Omental fat pad (tissue), 4 donors: Measurements from ENCODE around the gene SPACDR. TPM values are rescaled to one million over a fixed set of nuclear protein-coding genes. Genes with fewer than 3 reads are reported as not detected.

Experiments used
- ATAC-seq: fragments of 150-250 bp; one replicate; pipeline ENCODE4 v1.9.1; 2016; ENCODE audit warnings: mild to moderate bottlenecking, moderate library complexity; ENCODE audit not compliant: low FRiP score
- DNase-seq: peaks from one replicate; pipeline ENCODE4 v3.0.0-alpha.2; 2019; ENCODE audit warnings: low spot score
- total RNA-seq, 4 donors: library from RNA; depleted of rRNA; stranded (reverse); fragments of >200 nt; gene quantifications; one replicate each; pipeline ENCODE4 v1.1.0, GENCODE V29; 2016
- TF ChIP-seq, protein P1 (sequence below), 3 donors: fragments of 450-650 bp; IDR thresholded peaks; one replicate each; pipeline ENCODE4 v1.5.1; 2016 to 2017; ENCODE audit warnings: antibody characterized with exemption in 3 of 3, mild to moderate bottlenecking in 3 of 3, moderate library complexity in 2 of 3

SPACDR gene
- total RNA-seq, 4 donors from 2014 or later: 0.84 to 1.3 TPM; not detected in 2

DNA sequence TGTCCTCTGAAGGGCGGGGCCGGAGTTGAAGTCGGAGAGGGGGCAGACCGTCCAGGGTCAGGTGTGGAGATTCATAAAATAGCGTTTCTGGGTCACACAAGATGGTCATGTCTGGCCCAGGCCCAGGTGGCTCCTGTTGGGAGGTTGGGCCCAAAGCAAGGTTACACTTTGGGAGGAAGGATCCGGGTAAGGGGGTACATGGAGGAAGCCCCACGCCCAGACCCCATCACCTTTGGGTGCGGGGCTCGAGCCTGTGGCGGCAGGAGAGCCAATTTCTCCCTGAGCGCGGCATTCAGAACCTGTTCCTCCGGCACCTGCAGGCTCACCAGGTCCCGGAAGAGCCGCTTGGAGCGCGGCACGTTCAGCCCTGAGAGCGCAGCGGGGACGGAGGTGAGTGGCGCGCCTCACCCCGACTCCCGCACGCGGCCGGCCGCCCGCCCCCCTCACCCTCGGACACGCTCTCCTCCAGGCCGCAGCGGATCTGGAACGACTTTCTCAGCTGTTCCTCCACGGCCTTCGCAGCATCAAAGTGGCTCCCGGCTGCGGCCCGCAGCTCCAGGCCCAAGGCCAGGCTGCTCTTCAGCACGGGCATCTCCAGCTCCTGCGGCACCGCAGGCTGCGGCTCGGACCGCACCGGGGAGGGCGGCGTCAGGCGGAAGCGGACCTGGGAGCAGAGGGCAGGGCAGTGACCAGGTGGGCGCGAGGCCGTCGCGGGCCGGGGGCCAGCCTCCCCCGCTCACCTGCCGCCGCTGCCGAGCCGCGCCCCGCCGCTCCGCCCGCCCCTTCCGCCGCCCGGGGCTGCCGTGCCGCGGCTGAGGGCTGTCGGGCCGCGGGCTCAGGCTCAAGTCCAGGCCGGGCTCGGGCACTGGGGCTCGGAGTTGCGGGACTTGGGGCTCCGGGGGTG, 28.4 kb downstream of the SPACDR start:
- peak; percentile 54 for ATAC-seq
- no peak for DNase-seq
- TF ChIP-seq, protein P1, sequence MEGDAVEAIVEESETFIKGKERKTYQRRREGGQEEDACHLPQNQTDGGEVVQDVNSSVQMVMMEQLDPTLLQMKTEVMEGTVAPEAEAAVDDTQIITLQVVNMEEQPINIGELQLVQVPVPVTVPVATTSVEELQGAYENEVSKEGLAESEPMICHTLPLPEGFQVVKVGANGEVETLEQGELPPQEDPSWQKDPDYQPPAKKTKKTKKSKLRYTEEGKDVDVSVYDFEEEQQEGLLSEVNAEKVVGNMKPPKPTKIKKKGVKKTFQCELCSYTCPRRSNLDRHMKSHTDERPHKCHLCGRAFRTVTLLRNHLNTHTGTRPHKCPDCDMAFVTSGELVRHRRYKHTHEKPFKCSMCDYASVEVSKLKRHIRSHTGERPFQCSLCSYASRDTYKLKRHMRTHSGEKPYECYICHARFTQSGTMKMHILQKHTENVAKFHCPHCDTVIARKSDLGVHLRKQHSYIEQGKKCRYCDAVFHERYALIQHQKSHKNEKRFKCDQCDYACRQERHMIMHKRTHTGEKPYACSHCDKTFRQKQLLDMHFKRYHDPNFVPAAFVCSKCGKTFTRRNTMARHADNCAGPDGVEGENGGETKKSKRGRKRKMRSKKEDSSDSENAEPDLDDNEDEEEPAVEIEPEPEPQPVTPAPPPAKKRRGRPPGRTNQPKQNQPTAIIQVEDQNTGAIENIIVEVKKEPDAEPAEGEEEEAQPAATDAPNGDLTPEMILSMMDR (IDR thresholded peaks at IDR 0.05): no peak

DNA sequence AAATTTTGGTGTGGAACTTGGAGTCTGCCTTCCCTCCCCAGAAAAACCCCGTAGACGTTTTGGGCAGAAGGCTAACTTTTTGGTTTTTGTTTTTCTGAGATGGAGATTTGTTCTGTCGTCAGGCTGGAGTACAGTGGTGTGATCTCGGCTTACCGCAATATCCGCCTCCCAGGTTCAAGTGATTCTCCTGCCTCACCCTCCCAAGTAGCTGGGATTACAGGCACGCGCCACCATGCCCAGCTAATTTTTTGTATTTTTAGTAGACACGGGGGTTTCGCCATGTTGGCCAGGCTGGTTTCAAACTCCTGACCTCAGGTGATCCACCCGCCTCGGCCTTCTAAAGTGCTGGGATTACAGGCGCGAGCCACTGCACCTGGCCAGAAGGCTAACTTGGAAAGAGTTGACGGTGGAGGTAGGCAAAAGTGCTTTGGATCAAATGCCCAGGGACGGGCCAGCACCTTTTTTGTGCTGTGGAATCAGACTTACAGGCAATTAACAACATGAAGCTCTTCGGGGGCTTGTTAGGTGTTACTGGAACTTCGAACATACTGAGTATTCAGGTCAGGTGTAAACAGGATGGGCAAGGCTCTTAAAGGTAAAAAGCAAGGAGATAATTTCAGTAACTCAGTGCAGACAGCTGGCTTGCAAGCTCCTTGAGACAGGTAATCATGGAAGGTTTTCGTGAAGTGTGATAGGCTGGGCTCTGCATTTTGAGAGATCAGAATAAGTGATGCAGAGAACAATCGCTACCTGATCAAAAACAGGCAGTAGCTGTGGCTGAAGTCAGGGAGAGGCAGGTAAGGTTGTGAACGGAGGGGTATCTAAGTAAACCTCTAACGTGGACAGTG, 29.5 kb downstream of the SPACDR start:
- TF ChIP-seq, protein P1 (IDR thresholded peaks at IDR 0.05): no peak
- ATAC-seq (no peak), DNase-seq (no peak)

DNA sequence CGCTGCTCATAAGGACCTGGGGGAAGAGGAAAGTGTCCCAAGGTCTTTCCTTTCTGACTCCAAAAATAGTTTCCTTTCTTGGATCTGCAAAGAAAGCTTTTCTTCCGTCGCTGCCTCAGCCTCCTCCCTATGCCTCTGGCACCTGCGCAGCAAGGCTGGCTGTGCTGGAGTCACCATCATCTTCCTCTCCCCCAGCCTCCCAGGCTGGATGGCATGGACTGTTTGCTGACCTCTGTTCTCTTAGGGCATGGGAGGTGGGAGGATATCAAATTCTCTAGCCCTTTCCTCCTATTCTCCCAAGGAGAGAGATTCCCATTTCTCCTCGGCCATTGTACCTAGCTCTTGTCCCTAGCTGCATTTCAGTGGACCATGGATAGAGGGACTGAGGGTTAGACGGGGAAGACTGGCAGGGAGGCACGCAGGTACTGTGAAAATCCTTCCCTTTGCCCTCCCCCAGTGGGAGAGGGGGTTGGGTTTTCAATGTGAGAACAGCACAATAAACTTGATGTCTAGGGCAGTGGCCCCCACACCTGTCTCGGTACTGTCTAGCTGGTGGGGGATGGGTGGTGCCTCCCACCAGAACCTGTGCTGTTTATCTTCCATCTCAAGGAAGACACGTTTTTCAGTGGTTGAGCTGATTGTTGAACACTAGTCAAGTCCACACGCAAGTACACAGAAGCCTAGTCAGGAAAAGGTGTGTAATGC, 30.3 kb downstream of the SPACDR start:
- no peak for ATAC-seq
- DNase-seq: no peak
- TF ChIP-seq, protein P1 (IDR thresholded peaks at IDR 0.05): no peak

DNA sequence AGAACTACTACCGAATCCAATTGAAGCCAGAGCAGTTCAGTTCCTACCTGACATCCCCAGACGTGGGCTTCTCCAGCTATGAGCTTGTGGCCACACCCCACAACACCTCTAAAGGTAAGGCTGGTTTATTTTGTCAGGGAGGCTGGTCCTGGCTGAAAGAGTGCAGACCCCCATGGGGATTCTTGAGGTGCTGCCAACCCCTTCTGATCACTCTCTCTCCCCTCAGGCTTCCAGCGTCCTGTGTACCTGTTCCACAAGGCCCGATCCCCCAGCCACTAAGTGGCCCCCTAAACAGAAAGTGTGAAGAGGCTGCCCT, 30.8 kb downstream of the SPACDR start:
- DNase-seq (no peak), ATAC-seq (no peak)
- TF ChIP-seq, protein P1 (IDR thresholded peaks at IDR 0.05): no peak

DNA sequence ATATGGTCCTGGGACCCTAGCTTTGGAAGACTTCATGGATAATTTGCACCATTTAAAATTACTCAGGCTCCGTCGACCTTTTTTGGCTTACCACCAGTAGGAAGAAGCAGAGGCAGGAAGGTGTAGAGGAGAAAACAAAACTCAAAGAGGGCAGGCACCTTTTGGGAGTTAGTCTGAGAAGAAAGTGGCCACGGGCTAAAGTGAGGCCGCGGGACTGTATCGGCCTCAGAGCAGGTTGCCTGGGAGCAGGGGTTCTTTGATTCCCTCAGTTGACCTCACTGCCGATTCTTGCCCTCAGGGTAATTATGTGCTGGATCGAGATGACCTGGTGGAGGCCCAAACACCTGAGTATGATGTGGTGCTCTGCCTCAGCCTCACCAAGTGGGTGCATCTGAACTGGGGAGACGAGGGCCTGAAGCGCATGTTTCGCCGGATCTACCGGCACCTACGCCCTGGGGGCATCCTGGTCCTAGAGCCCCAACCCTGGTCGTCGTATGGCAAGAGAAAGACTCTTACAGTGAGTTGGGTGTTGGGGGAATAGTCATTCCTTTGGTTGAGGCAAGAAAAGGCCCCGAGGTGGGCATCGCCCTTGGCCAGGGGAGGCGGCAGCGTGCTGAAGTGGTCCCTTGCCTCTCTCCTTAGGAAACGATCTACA, 31.3 kb downstream of the SPACDR start:
- TF ChIP-seq, protein P1 (IDR thresholded peaks at IDR 0.05): no peak
- ATAC-seq: no peak
- no peak for DNase-seq

DNA sequence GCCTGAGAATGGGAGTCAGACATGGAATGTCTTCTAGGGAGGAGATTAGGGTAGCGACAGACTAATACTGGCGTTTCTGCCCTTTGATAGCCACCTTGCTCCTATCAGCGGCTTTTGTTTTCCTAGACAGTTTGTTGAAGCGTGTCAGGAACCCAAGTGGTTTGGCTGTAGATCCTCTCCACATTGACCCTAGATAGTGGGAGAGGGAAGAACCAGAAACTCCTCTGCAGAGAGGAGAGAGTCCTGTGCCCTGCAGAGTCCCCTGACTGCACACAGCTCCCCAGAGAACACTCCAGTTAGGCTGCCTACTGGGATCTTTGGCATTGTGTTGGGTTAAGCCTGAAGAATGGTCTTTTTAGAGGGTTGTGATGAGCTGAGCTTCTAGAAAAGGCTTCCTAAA, 32.0 kb downstream of the SPACDR start:
- ATAC-seq: no peak
- TF ChIP-seq, protein P1 (IDR thresholded peaks at IDR 0.05): no peak
- no peak for DNase-seq
